Trophoblast cell (in vitro differentiated cells and primary cell): ENCODE data around the gene COBLL1.

Experiments used
- DNase-seq, 2 donors: peaks; one replicate each; pipeline ENCODE4 v3.0.0-alpha.2; 2016
- H2AFZ ChIP-seq: 2 replicates; pipeline ENCODE4 v1.6.1; 2013; ENCODE audit warnings: low read length, moderate library complexity, mild to moderate bottlenecking; ENCODE audit not compliant: insufficient read depth, poor library complexity
- H2AK5ac ChIP-seq: 2 replicates; pipeline ENCODE4 v1.6.1; 2013; ENCODE audit warnings: mild to moderate bottlenecking, low read length
- H2BK120ac ChIP-seq: 2 replicates; pipeline ENCODE4 v1.6.1; 2013; ENCODE audit warnings: low read length, mild to moderate bottlenecking, moderate library complexity; ENCODE audit not compliant: insufficient read depth, poor library complexity
- H2BK12ac ChIP-seq: 2 replicates; pipeline ENCODE4 v1.6.1; 2013; ENCODE audit warnings: mild to moderate bottlenecking, low read length, moderate library complexity
- H2BK5ac ChIP-seq: 2 replicates; pipeline ENCODE4 v1.6.1; 2013; ENCODE audit warnings: low read length, low read depth, moderate library complexity, mild to moderate bottlenecking; ENCODE audit not compliant: poor library complexity
- H3K14ac ChIP-seq: 2 replicates; pipeline ENCODE4 v1.6.1; 2013; ENCODE audit warnings: mild to moderate bottlenecking, low read length
- H3K18ac ChIP-seq: 2 replicates; pipeline ENCODE4 v1.6.1; 2013; ENCODE audit warnings: mild to moderate bottlenecking, low read length
- H3K23ac ChIP-seq: 2 replicates; pipeline ENCODE4 v1.6.1; 2013; ENCODE audit warnings: low read length
- H3K27ac ChIP-seq: 2 replicates; pipeline ENCODE4 v1.5.1; 2013; ENCODE audit warnings: low read depth, mild to moderate bottlenecking, inconsistent platforms, low read length, moderate library complexity
- H3K27me3 ChIP-seq: 2 replicates; pipeline ENCODE4 v1.6.1; 2013; ENCODE audit warnings: inconsistent platforms, mild to moderate bottlenecking, low read length, moderate library complexity; ENCODE audit not compliant: insufficient read depth
- H3K36me3 ChIP-seq, 2 experiments: 1 replicate in 1 of 2; 2 replicates in 1 of 2; pipeline ENCODE4 v1.6.1; 2013; ENCODE audit warnings: low read length in 2 of 2, mild to moderate bottlenecking in 2 of 2, moderate library complexity in 1 of 2; ENCODE audit not compliant: insufficient read depth in 2 of 2, control insufficient read depth in 1 of 2
- H3K4ac ChIP-seq: 2 replicates; pipeline ENCODE4 v1.6.1; 2013; ENCODE audit warnings: low read depth, mild to moderate bottlenecking, low read length, moderate library complexity
- H3K4me1 ChIP-seq, 2 experiments: 1 replicate in 1 of 2; 2 replicates in 1 of 2; pipeline ENCODE4 v1.6.1; 2013; ENCODE audit warnings: low read length in 2 of 2, mild to moderate bottlenecking in 2 of 2, moderate library complexity in 1 of 2; ENCODE audit not compliant: insufficient read depth in 2 of 2, control insufficient read depth in 1 of 2
- H3K4me2 ChIP-seq: 2 replicates; pipeline ENCODE4 v1.6.1; 2013; ENCODE audit warnings: inconsistent platforms, mild to moderate bottlenecking, low read length, moderate library complexity
- H3K4me3 ChIP-seq: 2 replicates; pipeline ENCODE4 v1.5.1; 2013; ENCODE audit warnings: mild to moderate bottlenecking, low read depth, low read length, inconsistent platforms
- H3K79me1 ChIP-seq: one replicate; pipeline ENCODE4 v1.6.1; 2013; ENCODE audit warnings: low read length
- H3K79me2 ChIP-seq: 2 replicates; pipeline ENCODE4 v1.6.1; 2013; ENCODE audit warnings: low read length, mild to moderate bottlenecking; ENCODE audit not compliant: control insufficient read depth, insufficient read depth, poor library complexity
- H3K9ac ChIP-seq: 2 replicates; pipeline ENCODE4 v1.6.1; 2013; ENCODE audit warnings: mild to moderate bottlenecking, low read length
- H3K9me3 ChIP-seq: 2 replicates; pipeline ENCODE4 v1.6.1; 2013; ENCODE audit warnings: low read depth, mild to moderate bottlenecking, control low read depth, inconsistent platforms, low read length; ENCODE audit not compliant: insufficient read depth
- H4K12ac ChIP-seq: 2 replicates; pipeline ENCODE4 v1.6.1; 2013; ENCODE audit warnings: low read depth, mild to moderate bottlenecking, low read length, moderate library complexity
- H4K8ac ChIP-seq: 2 replicates; pipeline ENCODE4 v1.6.1; 2013; ENCODE audit warnings: low read depth, mild to moderate bottlenecking, low read length, moderate library complexity
- H4K91ac ChIP-seq: one replicate; pipeline ENCODE4 v1.6.1; 2013; ENCODE audit warnings: low read depth, mild to moderate bottlenecking, low read length, moderate library complexity
- WGBS: extraction: QIAGEN DNeasy Blood & Tissue Kit; methylation state at CpG from one replicate; pipeline ENCODE4 v1.1.7; 2013; ENCODE audit warnings: missing lambda C conversion rate; ENCODE audit not compliant: insufficient read length, insufficient coverage; ENCODE audit errors: extremely low coverage; 5-methylcytosine and 5-hydroxymethylcytosine counted together

COBLL1 gene

DNA sequence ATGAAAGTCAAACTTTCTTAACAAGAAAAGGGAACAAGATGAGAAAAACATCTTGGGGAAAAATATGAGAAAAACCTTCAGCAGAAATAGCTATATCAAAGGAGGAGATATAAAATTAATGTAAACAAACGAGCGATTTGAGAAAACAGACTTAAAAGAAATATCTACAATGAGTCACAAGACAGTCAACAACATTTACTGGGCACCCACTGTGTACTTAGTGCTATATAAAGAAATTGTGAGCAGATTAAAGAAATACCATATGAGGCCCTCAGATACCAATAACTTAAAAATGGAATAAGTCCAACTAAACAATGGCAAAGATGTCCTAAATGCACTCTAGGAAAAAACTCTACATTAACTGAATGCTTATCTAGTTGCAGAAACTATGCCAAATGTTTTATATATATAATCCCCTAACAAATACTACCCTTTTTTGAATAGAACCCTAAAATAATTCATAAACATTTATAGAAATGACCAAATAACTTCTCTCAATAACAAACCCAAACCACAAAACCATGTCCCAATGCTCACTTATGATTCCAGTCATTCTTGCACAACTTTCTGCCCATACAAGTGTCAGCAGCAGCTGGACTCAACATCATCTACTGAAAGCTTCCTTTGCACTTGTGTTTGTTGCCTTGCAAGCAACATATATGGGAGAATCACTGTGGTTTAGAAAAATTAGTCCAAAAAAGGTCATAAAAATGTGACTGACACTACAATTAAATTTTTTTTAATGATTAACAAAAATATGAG, 83.5 kb downstream of the COBLL1 start:
- Histone ChIP-seq H3K79me2 (no peaks in the 10 kb centered on the region), H2BK5ac (no peak overlapping the region), H4K91ac (no peak overlapping the region), H3K4me3 (no peak overlapping the region), H2BK12ac (no peak overlapping the region), H3K4me1 (no peaks in the 10 kb centered on the region), H4K12ac (no peak overlapping the region), H3K9me3 (no peaks in the 10 kb centered on the region), H3K4me2 (no peak overlapping the region), H3K4ac (no peak overlapping the region), H3K27ac (no peak overlapping the region), H3K27me3 (no peaks in the 10 kb centered on the region), H4K8ac (no peak overlapping the region), H3K79me1 (no peaks in the 10 kb centered on the region), H3K14ac (no peak overlapping the region), H2BK120ac (no peak overlapping the region), H3K36me3 (peaks cover 2 to 4% of the 10 kb centered on the region in 2 experiments), H3K23ac (no peak overlapping the region), H2AFZ (no peak overlapping the region), H3K9ac (no peak overlapping the region), H2AK5ac (no peak overlapping the region), H3K18ac (no peak overlapping the region)
- no CpG with 5 or more reads among the region's 2 CpGs for WGBS
- peak in 1 of 2 donors; percentile 21 for DNase-seq

DNA sequence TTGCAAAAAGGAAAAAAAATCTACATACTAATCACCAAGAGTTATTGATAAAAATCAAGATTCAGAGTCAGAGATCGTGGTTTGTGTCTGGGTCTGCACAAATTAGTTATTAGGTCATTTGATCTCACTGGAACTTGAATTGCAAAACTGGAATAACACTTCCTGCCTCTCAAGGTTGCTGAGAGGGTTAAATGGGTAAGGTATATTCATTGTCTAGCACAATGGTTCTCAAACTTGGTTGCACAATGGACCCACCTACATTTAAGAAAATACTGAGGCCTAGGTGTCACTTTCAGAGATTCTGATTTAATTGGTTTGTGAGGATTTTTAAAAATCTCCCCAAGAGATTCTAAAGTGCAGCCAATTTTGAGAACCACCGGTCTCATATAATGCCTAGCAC, 84.8 kb downstream of the COBLL1 start:
- no peaks in the 10 kb centered on the region for H3K27me3 ChIP-seq
- no peak overlapping the region for H3K27ac ChIP-seq
- no peak overlapping the region for H3K4ac ChIP-seq
- no peak overlapping the region for H4K8ac ChIP-seq
- no peak overlapping the region for H3K4me2 ChIP-seq
- no peak overlapping the region for H2AK5ac ChIP-seq
- H4K12ac ChIP-seq: no peak overlapping the region
- no peak overlapping the region for H3K9ac ChIP-seq
- DNase-seq: no peak
- no peaks in the 10 kb centered on the region for H3K79me1 ChIP-seq
- peaks cover 2 to 4% of the 10 kb centered on the region in 2 experiments for H3K36me3 ChIP-seq
- no peak overlapping the region for H2BK12ac ChIP-seq
- no peaks in the 10 kb centered on the region for H3K4me1 ChIP-seq
- no peak overlapping the region for H4K91ac ChIP-seq
- no peak overlapping the region for H3K4me3 ChIP-seq
- no peak overlapping the region for H2BK5ac ChIP-seq
- H3K9me3 ChIP-seq: no peaks in the 10 kb centered on the region
- H2AFZ ChIP-seq: no peak overlapping the region
- WGBS: no CpG with 5 or more reads among the region's 2 CpGs
- H3K23ac ChIP-seq: no peak overlapping the region
- no peak overlapping the region for H2BK120ac ChIP-seq
- no peak overlapping the region for H3K18ac ChIP-seq
- H3K14ac ChIP-seq: no peak overlapping the region
- H3K79me2 ChIP-seq: no peaks in the 10 kb centered on the region

DNA sequence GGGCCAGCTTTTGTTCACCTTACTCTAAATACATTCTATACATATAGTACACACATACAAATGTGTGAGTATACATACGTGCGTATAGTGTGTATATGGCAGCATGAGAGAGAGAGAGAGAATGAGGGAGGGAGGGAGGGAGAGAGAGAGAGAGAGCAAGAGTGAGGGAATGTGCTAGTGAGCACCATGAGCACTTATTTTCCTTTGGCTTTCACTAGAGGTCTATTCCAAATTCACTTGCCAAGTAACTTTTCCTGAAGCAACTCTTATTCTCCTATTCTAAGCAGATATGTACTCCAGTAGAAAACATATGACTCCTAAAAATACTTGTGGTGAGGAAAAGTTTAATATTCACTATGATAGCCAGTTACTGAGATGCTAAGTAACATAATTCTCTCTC, 85.7 kb downstream of the COBLL1 start:
- H3K9ac ChIP-seq: no peak overlapping the region
- no peaks in the 10 kb centered on the region for H3K4me1 ChIP-seq
- H2BK12ac ChIP-seq: no peak overlapping the region
- no peak overlapping the region for H3K4ac ChIP-seq
- no peak overlapping the region for H4K91ac ChIP-seq
- H3K9me3 ChIP-seq: no peaks in the 10 kb centered on the region
- no peak overlapping the region for H3K18ac ChIP-seq
- no peak overlapping the region for H3K23ac ChIP-seq
- H3K27ac ChIP-seq: no peak overlapping the region
- no CpG with 5 or more reads among the region's 2 CpGs for WGBS
- no peak overlapping the region for H3K4me2 ChIP-seq
- H2BK120ac ChIP-seq: no peak overlapping the region
- no peaks in the 10 kb centered on the region for H3K27me3 ChIP-seq
- no peaks in the 10 kb centered on the region for H3K79me2 ChIP-seq
- H4K8ac ChIP-seq: no peak overlapping the region
- no peak for DNase-seq
- H2BK5ac ChIP-seq: no peak overlapping the region
- no peak overlapping the region for H3K14ac ChIP-seq
- peaks cover 2 to 4% of the 10 kb centered on the region in 2 experiments for H3K36me3 ChIP-seq
- H4K12ac ChIP-seq: no peak overlapping the region
- no peak overlapping the region for H3K4me3 ChIP-seq
- no peak overlapping the region for H2AK5ac ChIP-seq
- no peaks in the 10 kb centered on the region for H3K79me1 ChIP-seq
- no peak overlapping the region for H2AFZ ChIP-seq

DNA sequence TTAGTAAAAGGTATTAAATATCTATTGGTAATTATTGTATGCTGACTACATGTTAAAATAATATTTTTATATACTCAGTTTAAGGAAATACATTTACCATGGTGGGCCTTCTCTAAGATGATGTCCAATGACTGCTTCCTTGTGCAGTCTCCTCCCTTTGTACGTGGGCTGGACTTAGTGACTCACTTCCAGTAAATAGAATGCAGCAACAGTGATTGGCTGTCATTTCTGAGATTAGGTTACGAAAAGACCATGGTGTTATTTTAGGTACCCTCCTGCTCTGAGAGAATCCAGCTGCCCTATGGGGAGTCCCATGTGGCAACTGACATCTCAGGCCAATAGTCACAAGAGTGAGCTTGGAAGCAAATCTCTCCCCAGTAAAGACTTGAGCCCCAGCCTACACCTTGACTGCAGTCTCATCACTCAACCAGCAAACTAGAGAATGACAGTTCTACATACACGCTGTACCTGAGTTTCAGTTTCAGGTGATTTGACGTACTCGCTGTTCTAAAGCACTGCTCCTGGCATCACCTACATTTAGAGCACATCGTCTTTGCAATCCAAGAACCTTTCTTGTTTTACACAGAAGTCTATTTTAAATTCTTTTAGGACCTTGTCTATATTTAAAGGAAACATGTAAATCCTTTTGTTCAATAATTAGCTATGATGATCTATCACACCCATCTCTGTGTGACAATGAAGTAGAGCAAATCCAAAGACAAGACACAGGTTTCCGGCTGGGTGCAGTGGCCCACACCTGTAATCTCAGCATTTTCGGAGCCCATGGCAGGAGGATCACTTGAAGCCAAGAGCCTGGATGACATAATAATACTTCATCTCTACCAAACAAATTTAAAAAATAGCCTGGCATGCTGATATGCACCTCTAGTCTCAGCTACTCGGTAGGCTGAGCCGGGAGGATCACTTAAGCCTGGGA, 87.2 kb downstream of the COBLL1 start:
- H3K4me2 ChIP-seq: no peak overlapping the region
- H2AFZ ChIP-seq: no peak overlapping the region
- no peaks in the 10 kb centered on the region for H3K9me3 ChIP-seq
- no peak overlapping the region for H4K12ac ChIP-seq
- WGBS: no CpG with 5 or more reads among the region's 10 CpGs
- H3K36me3 ChIP-seq: peaks cover 2 to 4% of the 10 kb centered on the region in 2 experiments
- H3K4ac ChIP-seq: no peak overlapping the region
- no peak overlapping the region for H3K4me3 ChIP-seq
- no peak overlapping the region for H3K27ac ChIP-seq
- H3K79me2 ChIP-seq: no peaks in the 10 kb centered on the region
- no peaks in the 10 kb centered on the region for H3K4me1 ChIP-seq
- H3K9ac ChIP-seq: no peak overlapping the region
- no peak overlapping the region for H2BK120ac ChIP-seq
- no peaks in the 10 kb centered on the region for H3K79me1 ChIP-seq
- H3K14ac ChIP-seq: no peak overlapping the region
- no peak overlapping the region for H2BK12ac ChIP-seq
- no peak overlapping the region for H2AK5ac ChIP-seq
- no peak for DNase-seq
- H2BK5ac ChIP-seq: no peak overlapping the region
- no peak overlapping the region for H4K8ac ChIP-seq
- H3K23ac ChIP-seq: no peak overlapping the region
- H3K27me3 ChIP-seq: no peaks in the 10 kb centered on the region
- H4K91ac ChIP-seq: no peak overlapping the region
- no peak overlapping the region for H3K18ac ChIP-seq
